Prostate gland (tissue), 2 donors: Measurements from ENCODE around the gene NTNG1.

Experiments
- CTCF ChIP-seq, 4 experiments: fragments of 200-600 bp in 2 of 4; fragments of 450-650 bp in 2 of 4; sonication (generic) in 2 of 4; IDR thresholded peaks; 1 replicate in 3 of 4; 2 replicates in 1 of 4; pipeline ENCODE4 v1.5.1; 2016 to 2019; ENCODE audit warnings: antibody characterized with exemption in 4 of 4, mild to moderate bottlenecking in 2 of 4, moderate library complexity in 2 of 4
- POLR2AphosphoS5 ChIP-seq: sonication (generic); formaldehyde crosslinking; IDR thresholded peaks from one replicate; pipeline ENCODE4 v1.6.1; 2017; ENCODE audit warnings: antibody characterized with exemption

- TF ChIP-seq CTCF (IDR thresholded peaks at IDR 0.05): no peak
- no peak for TF ChIP-seq POLR2AphosphoS5
Observed at GRCh38 chr1:107140703-107141490, at the start of gene NTNG1.
